Keratinocyte (primary cell): ENCODE data around the gene EPHB6. TPM values are rescaled to one million over a fixed set of nuclear protein-coding genes. Genes with fewer than 3 reads are reported as not detected.

Source experiments
- DNase-seq: peaks from one replicate; pipeline ENCODE4 v3.0.0-alpha.2; 2011; ENCODE audit warnings: low read depth, missing footprints, low spot score
- FAIRE-seq: peaks from 2 replicates; lab custom pipeline; 2011; peaks lifted over from hg19 to GRCh38; lab: Jason Lieb, UNC
- H2AFZ ChIP-seq: 2 replicates; pipeline ENCODE4 v1.6.0; 2012; ENCODE audit warnings: low read length, control low read depth, inconsistent platforms; ENCODE audit not compliant: control insufficient read depth
- H3K27ac ChIP-seq: 2 replicates; pipeline ENCODE4 v1.5.1; 2011; ENCODE audit warnings: low read length; ENCODE audit not compliant: control insufficient read depth, insufficient read depth
- H3K27me3 ChIP-seq: 3 replicates; pipeline ENCODE4 v1.6.0; 2011; ENCODE audit warnings: low read length; ENCODE audit not compliant: control insufficient read depth, insufficient read depth; ENCODE audit errors: extremely low read depth
- H3K36me3 ChIP-seq, 2 experiments: 2 replicates in 1 of 2; 3 replicates in 1 of 2; pipeline ENCODE4 v1.5.1; 2011; ENCODE audit warnings: low read length in 2 of 2, mild to moderate bottlenecking in 1 of 2; ENCODE audit not compliant: control insufficient read depth in 2 of 2, insufficient read depth in 2 of 2; ENCODE audit errors: extremely low read depth in 1 of 2
- H3K4me1 ChIP-seq: 3 replicates; pipeline ENCODE4 v1.5.1; 2011; ENCODE audit warnings: low read length; ENCODE audit not compliant: control insufficient read depth, insufficient read depth; ENCODE audit errors: extremely low read depth
- H3K4me2 ChIP-seq: 3 replicates; pipeline ENCODE4 v1.6.0; 2011; ENCODE audit warnings: low read depth, low read length; ENCODE audit not compliant: control insufficient read depth, insufficient read depth; ENCODE audit errors: extremely low read depth
- H3K4me3 ChIP-seq, 3 experiments: fragments of 200-600 bp in 1 of 3; sonication (generic) in 1 of 3; 2 replicates in 2 of 3; 3 replicates in 1 of 3; pipeline ENCODE4 v1.5.1; 2011 to 2016; ENCODE audit warnings: low read length in 3 of 3, mild to moderate bottlenecking in 3 of 3, control low read depth in 2 of 3, inconsistent platforms in 1 of 3, low read depth in 1 of 3, mixed read lengths in 1 of 3, mixed run types in 1 of 3, moderate library complexity in 1 of 3; ENCODE audit not compliant: control insufficient read depth in 2 of 3, insufficient read depth in 2 of 3; ENCODE audit errors: extremely low read depth in 1 of 3
- H3K79me2 ChIP-seq: 2 replicates; pipeline ENCODE4 v1.6.0; 2012; ENCODE audit warnings: low read length; ENCODE audit not compliant: control insufficient read depth, insufficient read depth
- H3K9ac ChIP-seq: 3 replicates; pipeline ENCODE4 v1.6.0; 2011; ENCODE audit warnings: low read length; ENCODE audit not compliant: control insufficient read depth, insufficient read depth; ENCODE audit errors: extremely low read depth
- H3K9me1 ChIP-seq: 3 replicates; pipeline ENCODE4 v1.6.0; 2011; ENCODE audit warnings: low read length; ENCODE audit not compliant: control insufficient read depth, insufficient read depth; ENCODE audit errors: extremely low read depth
- H3K9me3 ChIP-seq: 2 replicates; pipeline ENCODE4 v1.5.1; 2012; ENCODE audit warnings: low read depth, low read length; ENCODE audit not compliant: control insufficient read depth
- H4K20me1 ChIP-seq: 3 replicates; pipeline ENCODE4 v1.6.0; 2011; ENCODE audit warnings: low read length; ENCODE audit not compliant: control insufficient read depth, insufficient read depth; ENCODE audit errors: extremely low read depth
- CTCF ChIP-seq, 3 experiments: IDR thresholded peaks in 1 of 3; conservative IDR thresholded peaks in 1 of 3; optimal IDR thresholded peaks in 1 of 3; 2 replicates in 2 of 3; 3 replicates in 1 of 3; pipeline versions ENCODE3 to v1.5.1; 2011; ENCODE audit warnings: low read length in 3 of 3, mild to moderate bottlenecking in 3 of 3, moderate library complexity in 2 of 3, control low read depth in 1 of 3, inconsistent platforms in 1 of 3; ENCODE audit not compliant: insufficient read depth in 2 of 3; ENCODE audit errors: extremely low read depth in 1 of 3
- EZH2 ChIP-seq: IDR thresholded peaks from one replicate; pipeline ENCODE4 v1.6.1; 2012; ENCODE audit warnings: inconsistent platforms, mild to moderate bottlenecking, low read length, moderate library complexity
- dilution Hi-C: fragments of 300-500 bp; cut with MboI; formaldehyde crosslinking; loops from one replicate; pipeline ENCODE4 v1.7.0; 2020; ENCODE audit warnings: low sequenced_read_pairs; ENCODE audit not compliant: extremely low pct_ligation_motif_present
- polyA plus RNA-seq, 5 experiments: library from polyadenylated mRNA; depleted of rRNA in 3 of 5; stranded (reverse) in 3 of 5; stranded (forward) in 1 of 5; unstranded in 1 of 5; fragments of >200 nt; gene quantifications; 1 replicate in 1 of 5; 2 replicates in 3 of 5; 3 replicates in 1 of 5; pipeline versions ENCODE4 v1.2.1 to v1.2.3, GENCODE V29; 2011 to 2012; ENCODE audit warnings: missing spikeins in 2 of 5, low read depth in 1 of 5, low replicate concordance in 1 of 5

Gene EPHB6
- polyA plus RNA-seq, 1 donor (not counting 4 experiments of a cell fraction or from before 2014, with no cell fraction given): 1.9 TPM

- H3K4me2 ChIP-seq: no peak overlapping the region
- no peaks in the 10 kb centered on the region for H4K20me1 ChIP-seq
- H3K9me3 ChIP-seq: no peaks in the 10 kb centered on the region
- dilution Hi-C loops: no loop called here
- H3K36me3 ChIP-seq: no peaks in the 10 kb centered on the region
- no peak for DNase-seq
- H2AFZ ChIP-seq: no peak overlapping the region
- no peak overlapping the region for H3K27ac ChIP-seq
- H3K79me2 ChIP-seq: no peaks in the 10 kb centered on the region
- no peaks in the 10 kb centered on the region for H3K9me1 ChIP-seq
- TF ChIP-seq CTCF (optimal IDR thresholded peaks at IDR 0.05 in 1 of 3, IDR thresholded peaks at IDR 0.05 in 1 of 3, conservative IDR thresholded peaks at IDR 0.05 in 1 of 3; ENCODE audit: extremely low read depth in 1 of 3, insufficient read depth in 2 of 3, low read length in 3 of 3) (no peak), EZH2 (no peak)
- no peaks in the 10 kb centered on the region for H3K27me3 ChIP-seq
- no peak overlapping the region for H3K9ac ChIP-seq
- H3K4me3 ChIP-seq: no peak overlapping the region
- H3K4me1 ChIP-seq: no peaks in the 10 kb centered on the region
- FAIRE-seq: no peak
These were observed 15.8 kb downstream of the EPHB6 start for GRCh38 chr7:142870566-142871259.

- Histone ChIP-seq H3K9me1 (no peaks in the 10 kb centered on the region), H3K4me2 (no peak overlapping the region), H3K27me3 (no peaks in the 10 kb centered on the region), H3K36me3 (no peaks in the 10 kb centered on the region), H3K27ac (no peak overlapping the region), H4K20me1 (no peaks in the 10 kb centered on the region), H3K4me3 (no peak overlapping the region), H3K79me2 (no peaks in the 10 kb centered on the region), H2AFZ (no peak overlapping the region), H3K9ac (no peak overlapping the region), H3K4me1 (no peaks in the 10 kb centered on the region), H3K9me3 (no peaks in the 10 kb centered on the region)
- no peak for TF ChIP-seq EZH2
- TF ChIP-seq CTCF (optimal IDR thresholded peaks at IDR 0.05 in 1 of 3, IDR thresholded peaks at IDR 0.05 in 1 of 3, conservative IDR thresholded peaks at IDR 0.05 in 1 of 3; ENCODE audit: extremely low read depth in 1 of 3, insufficient read depth in 2 of 3, low read length in 3 of 3): no peak
- FAIRE-seq (no peak), DNase-seq (no peak)
- dilution Hi-C loops: no loop called here
These were observed 16.6 kb downstream of the EPHB6 start for GRCh38 chr7:142871260-142872105.
